ENCODE measurements around the gene PNRC2.
A peak's percentile ranks its signal among the peaks of the same experiment; 100 is the strongest.

PNRC2 gene, protein sequence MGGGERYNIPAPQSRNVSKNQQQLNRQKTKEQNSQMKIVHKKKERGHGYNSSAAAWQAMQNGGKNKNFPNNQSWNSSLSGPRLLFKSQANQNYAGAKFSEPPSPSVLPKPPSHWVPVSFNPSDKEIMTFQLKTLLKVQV

GRCh38 chr1:23959461-23960290 is at the start of gene PNRC2:
PNRC2 (plus strand) TSS chr1:23959828; CDS start chr1:23961458, 1,630 bp downstream.
- DNase-seq (ENCODE audit: low read depth), result peak; percentile 89

DNA sequence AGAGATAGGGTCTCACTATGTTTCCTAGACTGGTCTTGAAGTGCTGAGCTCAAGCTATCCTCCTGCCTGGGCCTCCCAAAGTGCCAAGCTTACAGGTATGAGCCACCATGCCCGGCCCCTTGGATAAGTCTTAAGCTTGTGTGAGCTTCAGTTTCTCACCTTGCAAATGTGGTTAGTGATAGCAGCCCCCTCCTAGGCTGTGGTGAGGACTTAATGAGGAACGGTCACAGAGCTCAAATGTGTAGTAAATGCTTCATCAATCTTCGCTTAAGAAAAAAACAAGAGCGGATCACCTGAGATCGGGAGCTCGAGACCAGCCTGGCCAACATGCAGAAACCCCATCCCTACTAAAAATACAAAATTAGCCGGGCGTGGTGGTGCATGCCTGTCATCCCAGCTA is 49.5 kb upstream of the PNRC2 start:
- DNase-seq (ENCODE audit: low read depth), result no peak

GRCh38 chr1:23910553-23911246 is 48.9 kb upstream of the PNRC2 start:
- DNase-seq (ENCODE audit: low read depth), result no peak

DNA sequence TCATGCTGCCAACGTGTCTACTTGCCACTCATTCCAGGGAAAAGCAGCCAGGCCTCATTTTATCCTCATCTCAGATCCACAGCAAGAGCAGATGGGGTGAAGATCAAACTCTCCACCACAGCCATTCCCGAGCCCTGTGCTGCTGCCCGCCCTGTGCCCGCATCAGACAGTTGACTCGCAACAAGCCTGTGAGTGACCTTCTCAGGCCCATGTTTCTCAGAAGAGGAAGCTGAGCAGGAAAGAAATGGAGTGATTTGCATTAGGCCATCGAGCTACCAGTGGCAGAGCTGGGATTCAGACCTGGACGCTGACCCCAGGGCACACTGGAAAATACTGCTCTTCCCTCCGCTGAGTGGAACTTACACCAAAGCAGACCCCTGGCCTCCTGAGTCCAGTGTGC is 47.7 kb upstream of the PNRC2 start:
- no peak for DNase-seq (ENCODE audit: low read depth)

- no peak for DNase-seq (ENCODE audit: low read depth)
These were observed 46.3 kb upstream of the PNRC2 start, which contains the start of gene CNR2 for GRCh38 chr1:23913212-23913880. CNR2 (minus strand) TSS chr1:23913362; CDS start chr1:23875617, 37,745 bp downstream.

- DNase-seq (ENCODE audit: low read depth), result no peak
These were observed 44.7 kb upstream of the PNRC2 start for GRCh38 chr1:23914921-23915320.

DNA sequence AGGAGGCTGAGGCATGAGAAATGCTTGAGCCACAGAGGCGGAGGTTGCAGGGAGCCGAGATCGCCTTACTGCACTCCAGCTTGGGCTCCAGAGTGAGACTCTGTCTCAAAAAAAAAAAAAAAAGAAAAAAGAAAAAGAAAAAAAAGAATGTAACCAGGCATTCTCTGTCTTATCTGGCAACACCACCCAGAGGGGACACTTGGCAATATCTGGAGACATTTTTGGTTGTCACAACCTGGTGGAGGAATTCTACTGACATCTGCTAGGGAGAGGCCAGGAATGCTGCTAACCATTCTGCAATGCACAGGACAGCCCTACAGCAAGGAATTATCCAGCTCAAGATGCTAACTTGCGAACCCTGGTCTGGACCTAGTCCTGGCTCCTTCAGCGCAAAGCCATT is 44.2 kb upstream of the PNRC2 start:
- no peak for DNase-seq (ENCODE audit: low read depth)

DNA sequence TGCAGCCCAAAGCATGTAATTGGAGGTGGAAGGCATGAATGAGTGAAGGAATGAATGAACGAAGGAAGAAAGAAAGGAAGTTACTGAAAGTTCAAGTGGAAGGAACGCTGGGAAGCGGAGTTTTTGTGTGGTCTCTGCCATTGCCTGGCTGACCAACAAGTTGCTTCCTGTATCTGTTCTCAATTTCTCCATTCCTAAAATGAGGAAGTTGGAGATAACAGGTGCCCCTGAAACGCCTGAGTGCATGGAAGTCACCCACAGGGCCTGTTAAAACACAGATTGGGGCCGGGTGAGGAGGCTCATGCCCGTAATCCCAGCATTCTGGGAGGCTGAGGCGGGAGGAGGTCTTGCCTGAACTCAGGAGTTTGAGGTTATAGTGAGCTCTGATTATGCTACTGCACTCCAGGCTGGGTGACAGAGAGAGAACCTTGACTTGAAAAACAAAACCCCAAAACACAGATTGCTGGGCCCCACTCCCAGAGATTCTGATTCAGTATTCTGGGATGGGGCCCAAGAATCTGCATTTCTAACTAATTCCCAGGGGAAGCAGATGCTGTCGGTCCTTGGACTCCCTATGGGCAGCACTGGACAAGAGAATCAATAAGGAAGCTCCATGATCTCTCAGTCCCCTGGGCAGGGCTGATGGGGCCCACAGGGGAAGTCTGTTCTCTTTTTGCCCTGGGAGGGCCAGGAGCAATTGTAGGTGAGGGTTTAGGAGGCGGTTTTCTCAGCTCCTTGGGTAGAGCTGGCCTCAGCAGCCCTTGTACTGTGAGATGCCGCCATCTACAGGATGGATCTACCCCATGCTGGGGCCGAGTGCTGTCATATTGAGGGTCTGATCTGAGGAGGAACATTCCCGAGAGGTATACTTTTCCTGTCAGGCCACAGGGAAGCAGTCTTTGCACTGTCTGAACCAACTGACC is 43.2 kb upstream of the PNRC2 start:
- DNase-seq (ENCODE audit: low read depth), result peak; percentile 32

GRCh38 chr1:23922321-23922943 is 37.2 kb upstream of the PNRC2 start:
- DNase-seq (ENCODE audit: low read depth), result no peak

- no peak for DNase-seq (ENCODE audit: low read depth)
These were observed 35.8 kb upstream of the PNRC2 start for GRCh38 chr1:23923592-23924499.

- DNase-seq (ENCODE audit: low read depth), result no peak
These were observed 35.0 kb upstream of the PNRC2 start for GRCh38 chr1:23924601-23925000.

GRCh38 chr1:23925279-23925678 is 34.3 kb upstream of the PNRC2 start:
- DNase-seq (ENCODE audit: low read depth), result no peak

- DNase-seq (ENCODE audit: low read depth), result no peak
These were observed 32.5 kb upstream of the PNRC2 start for GRCh38 chr1:23927097-23927496.

GRCh38 chr1:23928789-23929188 is 30.8 kb upstream of the PNRC2 start:
- DNase-seq (ENCODE audit: low read depth), result no peak

DNA sequence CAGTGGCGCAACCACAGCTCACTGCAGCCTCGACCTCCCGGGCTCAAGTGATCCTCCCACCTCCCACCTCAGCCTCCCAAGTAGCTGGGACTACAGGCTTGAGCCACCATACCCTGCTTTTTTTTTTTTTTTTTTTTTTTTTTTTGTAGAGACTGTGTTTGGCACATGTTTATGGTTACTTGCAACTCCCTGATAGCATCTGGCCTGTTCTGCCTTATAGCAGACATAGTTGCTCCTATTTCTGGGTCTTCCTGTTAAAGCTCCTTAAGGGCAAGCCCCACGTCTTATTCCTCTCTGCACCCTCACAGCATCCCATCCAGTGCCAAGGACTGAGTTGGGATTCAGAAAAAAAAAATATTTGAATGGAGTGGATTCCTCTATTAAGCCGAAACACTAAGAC is 29.4 kb upstream of the PNRC2 start:
- DNase-seq (ENCODE audit: low read depth), result no peak

DNA sequence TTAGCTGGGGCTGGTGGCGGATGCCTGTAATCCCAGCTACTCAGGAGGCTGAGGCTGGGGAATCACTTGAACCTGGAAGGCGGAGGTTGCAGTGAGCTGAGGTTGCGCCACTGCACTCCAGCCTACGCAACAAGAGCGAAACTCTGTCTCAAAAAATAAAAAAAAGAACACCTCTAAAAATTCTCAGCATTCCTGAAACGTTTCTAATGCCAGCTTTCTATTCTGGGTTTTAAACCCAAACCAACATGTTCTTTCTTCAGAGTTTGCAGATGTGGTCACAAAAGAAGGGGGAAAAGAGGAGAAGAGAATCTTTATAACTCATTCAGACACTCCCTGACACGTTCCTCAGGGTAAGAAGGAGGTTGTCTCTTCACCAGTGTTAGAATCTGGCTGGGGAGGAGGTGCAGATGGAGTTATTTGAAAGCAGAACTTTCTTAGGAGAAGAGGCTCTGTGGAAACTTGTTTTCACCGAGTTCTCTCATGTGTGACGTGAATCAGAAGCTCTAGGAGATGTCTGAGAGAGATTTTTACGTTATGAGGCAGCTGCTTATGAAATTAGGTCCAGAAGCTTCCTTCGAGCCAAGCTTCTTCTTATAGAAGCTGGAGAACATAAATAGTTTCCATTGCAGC is 28.7 kb upstream of the PNRC2 start:
- no peak for DNase-seq (ENCODE audit: low read depth)

DNA sequence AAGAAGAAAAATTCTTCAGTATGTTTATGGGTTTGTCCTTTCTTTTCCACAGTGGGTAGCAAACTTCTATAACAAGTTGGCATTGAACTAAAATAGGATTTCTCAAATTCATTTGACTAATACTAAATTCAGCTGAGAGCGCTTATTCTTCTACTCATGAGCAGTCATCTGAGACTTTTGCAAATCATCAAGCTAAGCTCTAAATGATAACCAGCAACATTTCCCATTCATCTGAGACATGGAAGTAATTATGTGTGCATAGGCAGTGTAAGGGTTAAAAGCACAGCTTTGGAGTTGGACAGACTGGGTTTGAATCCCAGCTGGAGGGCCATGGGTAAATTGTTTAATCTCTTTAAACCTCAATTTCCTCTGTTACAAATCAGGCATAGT is 28.1 kb upstream of the PNRC2 start:
- no peak for DNase-seq (ENCODE audit: low read depth)

DNA sequence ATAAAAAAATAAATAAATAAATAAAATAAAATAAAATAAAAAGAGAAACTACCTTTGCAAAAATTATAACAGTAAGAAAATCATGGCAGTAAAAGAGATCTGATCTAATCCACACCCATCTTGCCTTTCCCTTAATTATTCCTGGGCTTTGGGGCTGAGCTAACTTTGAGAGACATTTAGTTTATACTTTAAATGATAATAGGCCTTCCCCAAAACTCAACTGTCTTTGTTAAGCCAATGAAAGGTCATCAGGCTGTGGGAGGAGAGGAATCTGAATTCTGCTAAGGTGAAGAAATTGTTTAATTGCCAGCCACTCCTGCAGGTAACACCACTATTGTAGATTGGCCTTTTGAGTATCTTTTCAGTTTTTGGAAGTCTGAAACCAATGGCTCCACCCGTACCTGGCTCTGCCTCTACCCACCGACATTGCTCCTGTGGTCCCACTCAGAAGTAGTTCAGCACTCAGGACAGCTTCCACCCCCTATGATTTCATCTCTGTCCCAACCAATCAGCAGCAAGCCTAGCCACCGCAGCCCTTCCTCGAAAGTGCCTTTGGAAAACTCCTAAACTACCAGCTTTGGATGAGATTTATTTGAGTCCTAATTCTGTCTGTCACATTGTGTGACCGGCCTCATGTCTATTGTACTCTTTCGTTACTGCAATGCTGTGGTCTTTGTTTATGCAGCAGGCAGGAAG is 23.0 kb upstream of the PNRC2 start:
- DNase-seq (ENCODE audit: low read depth), result no peak

DNA sequence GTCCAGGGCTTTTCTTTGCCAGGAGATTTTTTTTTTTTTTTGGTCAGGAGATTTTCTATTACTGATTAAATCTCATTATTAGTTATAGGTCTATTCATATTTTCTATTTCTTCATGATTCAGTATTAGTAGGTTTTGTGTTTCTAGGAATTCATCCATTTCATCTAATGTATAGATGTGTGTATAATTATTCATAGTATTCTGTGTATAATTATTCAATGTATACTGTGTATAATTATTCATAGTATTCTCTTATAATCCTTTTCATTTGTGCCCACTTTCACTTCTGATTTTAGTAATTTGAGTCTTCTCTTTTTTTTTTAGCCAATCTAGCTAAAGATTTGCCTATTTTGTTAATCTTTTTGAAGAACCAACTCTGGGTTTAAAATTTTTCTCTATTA is 12.3 kb upstream of the PNRC2 start:
- DNase-seq (ENCODE audit: low read depth), result no peak
